ENCODE results near the gene QKI. TPM values are rescaled to one million over a fixed set of nuclear protein-coding genes. Genes with fewer than 3 reads are reported as not detected.
"Not testable (repeated sequence)": the region's sequence is repeated elsewhere in the genome, so short reads cannot be mapped to it uniquely, and the experiment has no call there.

Gene QKI
- total RNA-seq, 2 experiments from 2014 or later, result 61.0 to 65.7 TPM

DNA sequence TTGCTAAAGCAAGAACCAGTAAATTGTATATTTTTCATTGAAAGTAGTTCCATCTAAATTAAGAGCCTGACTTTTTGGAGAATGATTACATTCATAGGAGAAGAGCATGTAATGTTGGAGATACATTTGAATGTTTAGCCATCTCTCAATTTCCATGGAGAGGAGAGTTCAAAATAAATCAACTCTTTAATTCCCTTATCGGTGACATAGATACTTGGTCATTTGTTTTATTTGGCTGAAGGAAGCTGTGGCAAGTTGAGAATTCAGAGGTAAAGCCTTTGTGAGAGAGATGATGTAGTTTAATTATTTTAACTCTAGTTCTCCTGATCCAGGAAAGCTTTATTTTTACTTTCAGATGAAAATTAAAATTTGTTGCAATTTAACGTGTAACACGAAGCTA is 22.3 kb downstream of the QKI start:
- CTCF ChIA-PET, result no interaction called here

DNA sequence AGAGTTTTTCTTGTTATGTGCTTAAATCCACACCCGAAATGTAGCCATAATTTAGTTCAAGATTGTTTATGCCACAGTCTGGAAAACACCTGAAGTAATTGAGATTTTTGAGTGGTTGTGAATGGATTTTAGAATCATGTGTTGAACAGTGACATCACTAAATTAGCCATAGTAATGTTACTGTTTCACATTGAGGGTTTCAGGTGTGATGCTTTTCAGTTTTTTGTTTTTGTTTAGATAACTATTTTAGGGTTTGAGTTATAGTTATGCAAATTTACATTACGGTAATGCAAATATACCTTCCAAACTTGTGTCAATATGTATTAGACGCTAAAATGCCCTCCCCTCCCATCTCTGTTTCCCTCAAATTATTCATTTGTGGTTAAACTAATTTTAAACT is 22.9 kb downstream of the QKI start:
- POLR2A ChIA-PET, result no interaction called here
- CTCF ChIA-PET, result no interaction called here

More for the DNA sequence above, 22.3 kb downstream of the QKI start:
- POLR2A ChIA-PET, result no interaction called here

DNA sequence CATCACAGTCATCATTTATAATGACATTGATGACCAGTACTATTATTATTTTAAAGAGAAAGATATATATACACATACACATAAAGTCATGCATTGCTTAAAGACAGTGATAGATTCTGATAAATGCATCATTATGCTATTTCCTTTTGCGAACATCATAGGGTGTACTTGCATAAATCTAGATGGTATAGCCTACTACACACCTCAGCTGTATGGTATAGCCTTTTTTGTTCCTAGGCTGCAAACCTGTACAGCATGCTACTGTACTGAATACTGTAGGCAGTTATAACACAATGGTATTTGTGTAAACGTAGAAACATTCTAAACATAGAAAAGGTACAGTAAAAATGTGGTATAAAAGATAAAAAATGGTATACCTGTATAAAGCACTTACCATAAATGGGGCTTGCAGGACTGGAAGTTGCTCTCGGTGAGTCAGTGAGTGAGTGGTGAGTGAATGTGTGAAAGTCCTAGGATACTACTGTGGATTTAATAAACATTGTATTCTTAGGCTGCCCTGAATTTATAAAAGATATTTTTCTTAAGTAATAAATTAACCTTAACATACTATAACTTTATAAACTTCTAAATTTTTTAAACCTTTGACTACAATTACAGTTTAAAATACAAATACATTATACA is 23.9 kb downstream of the QKI start:
- ChIA-PET CTCF (interaction anchor here (0.6 kb wide), 1 partner anchor 116 kb away, joined by 3 read pairs; no protein-coding TSS in a partner anchor), POLR2A (no interaction called here)

DNA sequence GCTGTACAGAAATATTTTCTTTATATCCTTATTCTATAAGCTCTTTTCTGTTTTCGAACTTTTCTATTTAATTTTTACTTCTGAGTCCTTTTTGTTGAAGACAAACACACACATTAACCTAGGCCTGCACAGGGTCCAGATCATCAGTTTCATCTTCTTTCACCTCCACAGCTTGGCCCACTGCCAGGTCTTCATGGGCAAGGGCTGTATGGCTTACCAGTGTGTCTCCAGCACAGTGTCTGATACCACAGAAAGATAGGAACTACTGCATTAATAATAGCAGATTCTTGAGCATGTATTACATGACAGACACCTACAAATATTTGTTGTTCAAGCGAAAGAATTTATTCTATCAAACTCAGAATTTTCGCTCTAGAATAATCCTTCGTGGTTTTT is 24.4 kb downstream of the QKI start:
- ChIA-PET POLR2A (no interaction called here), CTCF (no interaction called here)

DNA sequence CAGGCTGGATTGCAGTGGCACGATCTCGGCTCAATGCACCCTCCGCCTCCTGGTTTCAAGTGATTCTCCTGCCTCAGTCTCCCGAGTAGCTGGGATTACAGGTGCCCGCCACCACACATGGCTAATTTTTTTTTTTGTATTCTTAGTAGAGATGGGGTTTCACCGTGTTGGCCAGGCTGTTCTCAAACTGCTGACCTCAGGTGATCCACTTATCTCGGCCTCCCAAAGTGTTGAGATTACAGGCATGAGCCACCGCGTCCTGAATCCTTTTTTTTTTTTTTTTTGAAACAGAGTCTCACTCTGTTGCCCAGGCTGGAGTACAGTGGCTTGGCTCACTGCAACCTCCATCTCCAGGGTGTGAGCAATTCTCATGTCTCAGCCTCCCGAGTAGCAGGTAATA is 24.9 kb downstream of the QKI start:
- POLR2A ChIA-PET, CTCF ChIA-PET: not testable (repeated sequence)

DNA sequence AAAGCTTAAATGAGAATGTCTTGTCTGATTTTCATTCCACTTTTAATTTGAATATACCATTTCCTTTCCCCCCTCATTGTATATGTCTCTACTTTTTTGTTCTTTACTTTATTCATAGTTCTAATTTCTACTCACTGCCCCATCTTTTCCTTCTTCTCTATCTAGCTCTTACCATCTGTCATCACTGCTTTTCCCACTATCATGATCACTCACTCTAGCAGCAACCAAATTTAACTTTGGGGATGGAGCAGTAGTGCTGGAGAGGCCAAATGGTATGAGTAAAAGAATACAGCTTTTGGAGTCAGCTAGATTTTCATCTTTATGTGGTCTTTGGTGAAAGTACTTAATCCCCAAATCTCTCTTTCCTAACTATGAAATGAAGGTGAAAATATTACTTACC is 25.5 kb downstream of the QKI start:
- CTCF ChIA-PET, result no interaction called here
- POLR2A ChIA-PET, result no interaction called here

DNA sequence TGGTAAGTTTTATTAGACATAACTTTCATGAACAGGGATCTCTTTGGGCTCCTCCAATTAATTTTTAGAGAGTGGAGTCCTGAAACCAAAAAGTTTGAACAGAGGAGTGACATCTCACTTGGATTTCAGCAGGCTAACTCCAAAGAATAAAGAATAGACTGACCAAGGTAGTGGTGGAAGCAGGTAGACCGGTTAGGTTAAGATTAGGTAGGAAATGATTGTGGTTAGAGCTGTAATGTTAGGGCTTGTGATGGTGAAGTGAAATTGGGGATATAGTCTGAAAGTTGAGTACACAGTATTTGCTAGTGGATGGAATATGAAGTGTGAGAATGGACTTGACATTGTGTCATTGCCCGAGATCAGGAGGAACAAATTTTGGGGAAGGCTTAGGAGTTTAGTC is 27.8 kb downstream of the QKI start:
- ChIA-PET POLR2A (no interaction called here), CTCF (no interaction called here)

DNA sequence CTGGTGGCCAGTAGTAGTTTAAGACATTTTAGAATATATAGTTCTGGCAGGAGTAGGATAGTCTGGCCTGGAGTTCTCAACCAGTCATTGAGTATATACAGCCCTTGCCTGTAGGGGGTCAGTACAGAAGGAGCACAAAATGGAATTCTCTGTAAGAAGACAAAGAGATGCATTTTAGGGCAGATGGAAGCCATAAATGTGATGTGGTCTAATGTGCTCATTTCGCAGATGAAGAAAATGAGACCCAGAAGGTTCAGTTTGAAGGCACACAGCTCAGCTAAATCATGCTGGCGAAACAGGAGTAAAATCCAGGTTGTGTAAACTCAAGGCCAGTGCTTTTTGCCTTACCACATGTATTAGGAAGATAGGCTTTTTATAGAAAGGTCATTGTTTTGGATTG is 29.6 kb downstream of the QKI start:
- ChIA-PET POLR2A (no interaction called here), CTCF (no interaction called here)

DNA sequence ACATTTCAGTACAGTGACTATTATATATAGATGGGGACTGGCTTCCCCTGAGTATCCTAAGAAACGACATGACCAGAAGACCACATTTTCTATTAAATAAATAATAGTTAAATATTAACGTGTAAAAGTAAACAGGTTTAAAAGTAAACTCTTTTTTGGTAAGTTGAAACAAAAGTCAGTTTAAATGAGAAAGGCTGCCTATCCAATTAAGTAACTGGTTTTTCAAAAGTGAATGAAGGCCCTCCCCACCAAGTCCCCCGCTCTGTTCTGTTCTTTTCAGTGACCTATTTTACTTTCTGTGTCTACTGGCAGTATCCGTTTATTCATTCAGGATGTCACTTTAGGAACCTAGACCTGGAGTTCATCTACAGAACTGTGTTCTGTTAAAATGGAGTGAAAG is 32.0 kb downstream of the QKI start:
- CTCF ChIA-PET, result no interaction called here
- POLR2A ChIA-PET, result no interaction called here

DNA sequence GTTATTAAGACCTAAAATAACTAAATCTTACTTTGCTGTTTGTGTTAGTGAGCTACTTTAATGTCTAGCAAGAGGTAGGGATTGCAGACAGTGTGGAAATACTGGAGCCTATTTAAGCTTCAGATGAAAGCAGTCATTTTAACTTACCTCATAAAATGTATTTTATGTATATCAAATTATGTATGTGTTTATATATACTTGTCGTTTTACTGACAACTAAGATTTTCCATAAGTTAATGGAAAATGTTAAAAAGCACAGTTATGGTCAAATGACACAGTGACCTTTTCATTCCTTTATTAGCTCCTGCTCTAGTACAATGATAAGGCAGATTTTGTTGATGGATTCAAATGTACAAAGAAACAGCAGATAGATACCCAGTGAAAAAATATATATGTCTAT is 34.6 kb downstream of the QKI start:
- POLR2A ChIA-PET, result no interaction called here
- CTCF ChIA-PET, result no interaction called here

DNA sequence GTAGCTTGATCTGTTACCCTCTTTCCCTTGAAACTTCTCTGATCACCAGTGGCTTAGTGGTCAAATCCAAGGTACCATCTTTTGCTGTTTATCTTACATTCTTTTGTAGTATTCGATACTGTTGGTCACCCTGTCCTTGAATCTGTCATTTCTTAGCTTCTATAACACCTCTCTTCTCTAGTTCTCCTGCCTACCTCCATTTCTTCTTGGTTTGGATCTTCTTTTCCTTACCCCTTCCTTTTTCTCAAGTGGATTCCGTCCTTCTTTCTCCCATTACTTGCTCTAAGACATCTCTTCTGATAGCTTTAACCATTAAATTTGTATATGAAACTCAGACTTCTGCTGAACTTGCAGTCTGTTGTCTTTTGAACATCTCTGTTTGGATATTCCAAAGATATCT is 39.9 kb downstream of the QKI start:
- POLR2A ChIA-PET, result interaction anchor here (0.6 kb wide), 1 partner anchor 38 kb away, joined by 3 read pairs; no protein-coding TSS in a partner anchor
- CTCF ChIA-PET, result no interaction called here

DNA sequence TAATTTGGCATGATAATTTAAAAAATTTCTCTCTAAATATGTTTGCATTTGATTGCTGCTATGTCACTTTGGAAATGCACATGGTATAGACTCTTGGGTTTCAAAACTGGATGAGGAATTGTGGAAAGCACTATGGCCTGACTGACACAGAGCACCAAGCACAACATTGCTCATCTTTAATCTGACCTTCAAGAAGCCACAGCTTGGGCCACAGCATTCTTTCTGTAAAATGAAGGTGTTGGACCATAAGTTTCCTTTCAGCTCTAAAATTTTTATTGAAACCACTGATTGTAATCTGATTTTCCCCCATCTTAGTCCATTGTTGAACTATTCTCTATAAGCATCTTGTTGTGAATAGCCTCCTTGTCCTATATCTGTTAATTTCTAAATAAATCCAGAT is 41.0 kb downstream of the QKI start:
- ChIA-PET CTCF (no interaction called here), POLR2A (no interaction called here)

DNA sequence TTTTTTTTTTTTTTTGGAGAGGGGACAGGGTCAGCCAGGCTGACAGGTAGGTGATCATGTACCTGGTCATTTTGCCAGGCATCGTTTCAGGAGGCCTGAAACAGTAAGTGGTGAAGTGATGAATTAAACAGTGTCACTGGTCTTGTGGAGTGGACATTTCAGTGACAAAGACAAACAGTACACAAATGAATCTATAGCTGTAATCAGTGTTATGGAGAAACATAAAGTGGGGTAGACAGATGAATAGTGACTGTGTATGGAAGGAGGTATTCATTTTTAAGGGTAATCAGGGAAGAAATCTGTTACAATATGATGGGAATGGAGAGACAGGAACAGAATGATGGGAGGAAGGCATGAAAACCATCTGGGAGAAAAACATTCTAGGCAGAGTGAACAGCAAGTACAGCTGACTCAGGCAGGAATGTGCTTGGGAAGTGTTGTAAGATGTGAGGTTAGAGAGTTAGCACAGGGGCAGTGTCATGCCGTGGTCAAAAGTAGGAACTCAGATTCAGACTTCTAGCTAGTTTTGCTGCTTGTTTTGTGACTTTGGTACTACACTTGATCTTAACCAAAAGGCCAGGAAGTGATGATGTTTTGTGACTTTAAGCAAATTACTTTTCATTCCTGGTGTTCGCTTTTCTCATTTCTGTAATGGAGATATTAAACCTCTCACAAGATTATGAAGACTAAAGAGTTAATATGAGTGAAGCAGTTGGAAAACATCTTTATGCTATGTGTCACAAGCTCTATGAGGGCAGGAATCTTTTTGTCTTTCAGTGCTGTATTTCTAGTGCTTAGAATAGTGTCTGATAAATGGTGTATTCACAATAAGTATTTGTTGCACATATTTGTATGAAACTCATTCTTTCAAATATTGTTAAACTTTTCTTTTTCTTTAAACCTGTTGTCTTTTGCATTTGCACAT is 43.4 kb downstream of the QKI start:
- POLR2A ChIA-PET, result no interaction called here
- CTCF ChIA-PET, result no interaction called here

DNA sequence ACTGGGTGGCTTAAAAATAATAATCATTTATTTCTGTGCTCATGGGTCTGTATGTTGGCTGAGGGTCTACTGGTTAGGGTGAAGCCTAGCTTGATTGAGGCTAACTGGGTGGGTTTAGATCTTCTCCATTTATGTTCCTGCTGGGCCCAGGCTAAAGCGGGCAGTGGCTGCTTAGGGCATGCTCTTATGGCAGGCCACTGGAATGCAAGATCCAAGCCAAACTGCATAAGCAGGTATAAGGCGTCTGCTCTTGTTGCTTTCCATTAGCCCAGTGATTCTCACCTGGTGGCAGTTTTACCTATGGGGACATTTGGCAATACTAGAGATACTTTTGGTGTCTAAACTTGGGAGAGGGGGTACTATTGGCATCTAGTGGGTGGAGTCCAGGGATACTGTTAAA is 44.5 kb downstream of the QKI start:
- CTCF ChIA-PET, result no interaction called here
- POLR2A ChIA-PET, result no interaction called here

DNA sequence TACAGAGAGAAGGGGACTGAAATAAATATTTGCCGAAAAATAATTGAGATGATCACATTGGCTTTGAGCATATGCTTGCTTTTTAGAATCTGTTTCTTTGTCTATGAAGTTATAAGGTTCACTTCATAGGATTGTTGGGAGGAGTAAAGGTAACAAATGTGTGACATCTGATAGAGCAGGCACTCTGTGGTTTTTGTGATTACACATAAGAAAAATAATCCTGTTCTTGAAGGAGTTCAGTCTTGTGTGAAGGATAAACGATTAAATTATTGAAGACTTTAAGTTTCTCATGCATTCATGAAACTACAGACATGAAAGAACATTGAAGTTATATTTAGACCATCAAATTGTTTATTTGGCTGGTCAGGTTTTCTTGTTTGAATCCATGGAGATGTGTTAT is 45.0 kb downstream of the QKI start:
- ChIA-PET POLR2A (no interaction called here), CTCF (no interaction called here)

DNA sequence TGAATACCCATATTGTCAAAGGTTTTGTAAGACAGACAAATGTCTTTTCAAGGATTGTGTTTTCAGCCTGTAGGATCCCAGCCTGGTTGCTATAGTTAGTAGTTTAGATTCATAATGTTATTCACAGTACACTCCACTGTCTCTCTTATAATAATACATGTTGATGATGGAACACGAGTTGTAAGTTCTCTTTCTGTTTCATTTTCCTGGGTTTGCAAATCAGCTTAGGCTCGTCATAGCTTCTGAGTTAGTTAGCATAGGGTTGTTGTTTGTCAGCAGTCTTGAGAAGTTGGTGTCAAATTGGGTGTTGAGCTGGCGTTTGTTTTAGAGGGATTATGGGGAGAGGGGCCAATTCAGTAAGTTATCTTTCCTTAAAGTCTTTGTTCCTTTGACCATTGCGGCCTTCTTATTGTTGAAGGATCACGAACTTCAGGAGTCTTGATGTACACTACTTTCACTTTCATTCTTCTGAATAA is 45.8 kb downstream of the QKI start:
- POLR2A ChIA-PET, result no interaction called here
- CTCF ChIA-PET, result no interaction called here

DNA sequence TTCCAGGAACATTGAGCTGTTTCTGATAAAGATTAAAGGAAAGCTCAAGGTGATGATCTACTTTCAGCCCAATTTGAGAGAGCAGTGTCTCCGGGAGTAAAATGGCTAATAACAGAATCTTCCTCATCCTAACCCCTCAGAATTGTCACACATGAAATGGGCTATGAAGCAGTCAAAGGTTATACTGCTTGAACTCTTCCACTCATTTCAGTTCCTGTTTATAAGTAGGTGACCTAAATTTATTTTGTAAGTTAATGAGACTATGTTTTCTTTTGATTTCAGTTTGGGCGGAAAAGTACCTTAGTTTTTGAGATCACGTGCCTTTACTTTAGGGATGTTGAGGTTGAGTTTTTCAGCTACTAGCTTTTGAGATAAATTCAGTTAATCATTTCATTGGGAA is 47.2 kb downstream of the QKI start:
- ChIA-PET POLR2A (no interaction called here), CTCF (no interaction called here)

DNA sequence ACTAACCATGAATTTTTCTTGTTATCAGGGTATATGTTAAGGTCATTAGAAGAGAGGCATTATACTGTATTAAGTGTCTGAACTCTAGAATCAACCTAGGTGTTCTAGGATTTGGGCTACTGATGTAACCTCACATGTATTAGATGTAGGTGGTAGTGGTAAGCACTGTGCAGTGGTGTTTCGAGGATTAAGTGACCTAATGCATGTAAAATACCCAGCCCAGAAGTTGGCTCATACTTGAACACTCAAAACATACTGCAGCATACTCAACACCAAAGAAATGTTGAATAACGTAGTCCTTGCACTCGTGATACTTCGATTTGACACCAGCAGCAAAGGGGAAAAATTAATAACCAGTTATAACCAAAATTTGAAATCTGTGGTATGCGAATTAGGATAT is 48.7 kb downstream of the QKI start:
- ChIA-PET POLR2A (no interaction called here), CTCF (no interaction called here)

DNA sequence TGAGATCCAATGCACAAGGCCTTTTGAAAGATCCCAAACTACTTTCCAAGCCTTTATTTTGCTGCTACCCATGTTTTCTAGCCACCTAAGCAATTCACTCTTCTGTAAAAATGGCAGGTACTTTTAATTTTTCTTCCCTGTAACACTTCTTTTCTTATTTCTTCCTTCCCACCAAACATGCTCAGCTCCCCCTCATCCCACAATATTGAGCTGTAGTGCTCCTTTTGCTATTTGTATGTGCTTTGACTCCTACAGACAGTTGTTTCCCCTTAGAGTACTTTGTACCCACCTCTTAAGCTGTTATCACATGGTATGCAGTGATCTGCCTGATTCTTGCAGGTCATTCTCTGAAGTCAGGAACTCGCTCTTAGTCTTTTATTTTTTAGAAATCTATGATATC is 49.3 kb downstream of the QKI start:
- ChIA-PET CTCF (no interaction called here), POLR2A (no interaction called here)

DNA sequence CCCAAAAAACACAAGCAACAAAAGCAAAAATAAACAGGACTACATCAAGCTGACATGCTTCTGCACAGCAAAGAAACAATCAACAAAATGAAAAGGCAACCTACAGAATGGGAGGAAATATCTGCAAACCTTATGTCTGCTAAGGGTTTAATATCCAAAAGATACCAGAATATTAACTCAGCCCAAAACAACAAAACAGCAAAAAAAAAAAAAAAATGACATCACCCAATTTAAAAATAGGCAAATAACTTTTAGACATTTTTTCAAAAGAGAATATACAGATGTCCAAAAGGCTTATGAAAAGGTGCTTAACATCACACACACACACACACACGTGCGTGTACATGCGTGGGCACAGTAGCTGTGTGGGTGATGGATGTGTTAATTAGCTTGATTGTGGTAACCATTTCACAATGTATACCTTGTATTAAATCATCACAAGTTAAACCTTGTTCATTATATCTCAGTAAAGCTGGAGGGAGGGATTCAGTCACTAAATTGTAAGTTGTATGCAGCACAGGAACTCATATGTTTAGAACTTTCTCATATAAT is 52.4 kb downstream of the QKI start:
- ChIA-PET CTCF (no interaction called here), POLR2A (no interaction called here)

DNA sequence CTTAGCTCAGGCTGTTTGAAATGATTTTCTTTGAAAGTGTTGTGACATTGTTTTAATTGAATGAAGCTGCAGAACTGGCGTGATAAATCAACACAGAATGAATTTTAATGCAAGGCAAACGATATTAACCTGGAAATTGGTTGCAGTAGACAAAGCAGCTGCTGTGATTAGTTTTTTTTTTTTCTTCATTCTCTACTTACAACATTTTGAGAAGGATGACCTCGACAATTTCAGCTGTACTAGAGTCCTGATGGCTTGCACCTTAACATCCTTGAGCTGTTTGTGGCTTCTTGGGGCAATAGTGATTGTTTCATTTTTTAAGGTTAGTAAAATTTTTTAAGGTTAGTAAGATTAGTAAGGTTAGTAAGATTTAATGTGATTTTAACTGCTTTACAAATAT is 54.2 kb downstream of the QKI start:
- CTCF ChIA-PET, result no interaction called here

More for the DNA sequence above, 54.2 kb downstream of the QKI start:
- POLR2A ChIA-PET, result no interaction called here

Data from activated CD8-positive, alpha-beta memory T cell treated with anti-CD3 and anti-CD28 coated beads for 36 hours (primary cell).